OCI-LY1 (cell line): ENCODE results near the gene PLXDC1.

Experiments
- H2AFZ ChIP-seq: fragments of 200-600 bp; sonication (generic), shearing (Covaris generic); 2 replicates; pipeline ENCODE4 v1.6.0; 2014; ENCODE audit warnings: antibody characterized with exemption, mild to moderate bottlenecking, low read length
- H3F3A ChIP-seq: fragments of 200-600 bp; sonication (generic), shearing (Covaris generic); 2 replicates; pipeline ENCODE4 v1.6.0; 2014; ENCODE audit warnings: mild to moderate bottlenecking, antibody characterized with exemption, low read length, moderate library complexity; ENCODE audit not compliant: insufficient read depth
- H3K27ac ChIP-seq: fragments of 200-600 bp; sonication (generic); 2 replicates; pipeline ENCODE4 v1.5.1; 2014; ENCODE audit warnings: low read length, mixed run types, mild to moderate bottlenecking, low read depth; ENCODE audit not compliant: poor library complexity, severe bottlenecking
- H3K27me3 ChIP-seq: fragments of 200-600 bp; sonication (generic); 2 replicates; pipeline ENCODE4 v1.6.0; 2014; ENCODE audit warnings: antibody characterized with exemption, mild to moderate bottlenecking, low read length, moderate library complexity; ENCODE audit not compliant: insufficient read depth
- H3K36me3 ChIP-seq: fragments of 200-600 bp; sonication (generic); 2 replicates; pipeline ENCODE4 v1.6.1; 2014; ENCODE audit warnings: mild to moderate bottlenecking, antibody characterized with exemption, low read length, moderate library complexity, mixed read lengths; ENCODE audit not compliant: insufficient read depth
- H3K4me1 ChIP-seq: fragments of 200-600 bp; sonication (generic); 2 replicates; pipeline ENCODE4 v1.5.1; 2014; ENCODE audit warnings: mild to moderate bottlenecking, low read length, moderate library complexity; ENCODE audit not compliant: insufficient read depth, severe bottlenecking
- H3K4me2 ChIP-seq: fragments of 200-600 bp; sonication (generic), shearing (Covaris generic); 2 replicates; pipeline ENCODE4 v1.6.1; 2014; ENCODE audit warnings: low read length
- H3K4me3 ChIP-seq: fragments of 200-600 bp; sonication (generic); 2 replicates; pipeline ENCODE4 v1.5.1; 2014; ENCODE audit warnings: low read length, low read depth, mild to moderate bottlenecking, mixed read lengths; ENCODE audit not compliant: poor library complexity, severe bottlenecking
- H3K79me2 ChIP-seq: fragments of 200-600 bp; shearing (Covaris generic); 2 replicates; pipeline ENCODE4 v1.6.1; 2016; ENCODE audit warnings: mixed run types, low read length, mixed read lengths; ENCODE audit not compliant: insufficient read depth
- H3K9ac ChIP-seq: fragments of 200-600 bp; sonication (generic), shearing (Covaris generic); 2 replicates; pipeline ENCODE4 v1.6.1; 2014; ENCODE audit warnings: mild to moderate bottlenecking, low read length, mixed read lengths
- H3K9me2 ChIP-seq: fragments of 200-600 bp; sonication (generic), shearing (Covaris generic); 2 replicates; pipeline ENCODE4 v1.6.1; 2014; ENCODE audit warnings: low read depth, mild to moderate bottlenecking, low read length, mixed read lengths
- H3K9me3 ChIP-seq: fragments of 200-600 bp; shearing (Covaris generic); 2 replicates; pipeline ENCODE4 v1.6.1; 2014; ENCODE audit warnings: low read length, mixed read lengths
- H4K20me1 ChIP-seq: fragments of 200-600 bp; sonication (generic), shearing (Covaris generic); 2 replicates; pipeline ENCODE4 v1.6.0; 2016; ENCODE audit warnings: mild to moderate bottlenecking, low read length; ENCODE audit not compliant: insufficient read depth
- CTCF ChIP-seq: fragments of 200-600 bp; sonication (generic), shearing (Covaris generic); IDR thresholded peaks from 2 replicates; pipeline ENCODE4 v1.5.1; 2017; ENCODE audit warnings: mild to moderate bottlenecking, antibody characterized with exemption, low read length, moderate library complexity, mixed read lengths
- EZH2 ChIP-seq: fragments of 200-600 bp; sonication (generic), shearing (Covaris generic); IDR thresholded peaks from 2 replicates; pipeline ENCODE4 v1.8.0; 2017; ENCODE audit warnings: borderline replicate concordance, mixed run types, mild to moderate bottlenecking, antibody characterized with exemption, low read length, moderate library complexity, mixed read lengths

Gene PLXDC1

GRCh38 chr17:39186481-39187002 is 35.1 kb upstream of the PLXDC1 start:
- Histone ChIP-seq H3K4me2 (no peak overlapping the region), H3K4me3 (no peak overlapping the region), H3K9ac (no peak overlapping the region), H3K27me3 (no peaks in the 10 kb centered on the region), H3K4me1 (no peaks in the 10 kb centered on the region), H3K27ac (no peak overlapping the region), H3K79me2 (no peaks in the 10 kb centered on the region), H3K9me3 (no peaks in the 10 kb centered on the region), H4K20me1 (no peaks in the 10 kb centered on the region), H3K36me3 (peaks cover 64% of the 10 kb centered on the region), H3F3A (no peaks in the 10 kb centered on the region), H2AFZ (no peak overlapping the region), H3K9me2 (no peaks in the 10 kb centered on the region)
- TF ChIP-seq CTCF: no peak
- TF ChIP-seq EZH2: no peak

- no peak for TF ChIP-seq EZH2
- no peaks in the 10 kb centered on the region for H3K79me2 ChIP-seq
- no peaks in the 10 kb centered on the region for H3K4me1 ChIP-seq
- H3K36me3 ChIP-seq: peaks cover 66% of the 10 kb centered on the region
- H3K27ac ChIP-seq: no peak overlapping the region
- no peaks in the 10 kb centered on the region for H3K9me3 ChIP-seq
- H3K9ac ChIP-seq: no peak overlapping the region
- no peak overlapping the region for H3K4me2 ChIP-seq
- no peaks in the 10 kb centered on the region for H3K9me2 ChIP-seq
- H4K20me1 ChIP-seq: no peaks in the 10 kb centered on the region
- H3K27me3 ChIP-seq: no peaks in the 10 kb centered on the region
- no peak overlapping the region for H3K4me3 ChIP-seq
- no peak overlapping the region for H2AFZ ChIP-seq
- H3F3A ChIP-seq: no peaks in the 10 kb centered on the region
Observed at GRCh38 chr17:39183720-39184119, 32.3 kb upstream of the PLXDC1 start.

- Histone ChIP-seq H3K9me2 (no peaks in the 10 kb centered on the region), H3K4me1 (no peaks in the 10 kb centered on the region), H3K9ac (no peak overlapping the region), H3K4me2 (no peak overlapping the region), H3F3A (no peaks in the 10 kb centered on the region; the same call in 1 of the 2 replicates), H3K4me3 (no peak overlapping the region), H3K36me3 (peaks cover 66% of the 10 kb centered on the region), H3K27me3 (no peaks in the 10 kb centered on the region), H2AFZ (no peak overlapping the region), H3K27ac (no peak overlapping the region), H4K20me1 (no peaks in the 10 kb centered on the region), H3K9me3 (no peaks in the 10 kb centered on the region), H3K79me2 (no peaks in the 10 kb centered on the region)
- TF ChIP-seq EZH2 (no peak), CTCF (no peak)
Observed at GRCh38 chr17:39183045-39183444, 31.6 kb upstream of the PLXDC1 start.

- no peak overlapping the region for H3K9ac ChIP-seq
- no peak overlapping the region for H2AFZ ChIP-seq
- no peaks in the 10 kb centered on the region for H3K9me2 ChIP-seq
- no peak overlapping the region for H3K4me3 ChIP-seq
- no peaks in the 10 kb centered on the region for H3K27me3 ChIP-seq
- no peaks in the 10 kb centered on the region for H3K79me2 ChIP-seq
- TF ChIP-seq EZH2: no peak
- TF ChIP-seq CTCF: no peak
- H4K20me1 ChIP-seq: no peaks in the 10 kb centered on the region
- no peaks in the 10 kb centered on the region; the same call in 1 of the 2 replicates for H3F3A ChIP-seq
- H3K4me2 ChIP-seq: no peak overlapping the region
- H3K27ac ChIP-seq: no peak overlapping the region
- no peaks in the 10 kb centered on the region for H3K9me3 ChIP-seq
- H3K36me3 ChIP-seq: peaks cover 66% of the 10 kb centered on the region
- H3K4me1 ChIP-seq: no peaks in the 10 kb centered on the region
Observed at GRCh38 chr17:39181303-39181702, 29.9 kb upstream of the PLXDC1 start.
